ENCODE results near the gene TRIP10. TPM values are rescaled to one million over a fixed set of nuclear protein-coding genes. Genes with fewer than 3 reads are reported as not detected.

TRIP10 gene
- total and polyA plus RNA-seq, 2 of the 13 experiments (the other 11 are each of a cell fraction or from before 2014, with no cell fraction given): 32.5 to 33.2 TPM

- TF ChIP-seq ZBTB14 (CRISPR knock-in tag; IDR thresholded peaks at IDR 0.05): no peak
- TF ChIP-seq ZIK1 (CRISPR knock-in tag; IDR thresholded peaks at IDR 0.05; ENCODE audit: borderline replicate concordance, low read depth): no peak
- TF ChIP-seq NR2C2 (CRISPR knock-in tag; IDR thresholded peaks at IDR 0.05; ENCODE audit: borderline replicate concordance): no peak
- TF ChIP-seq, protein P1, sequence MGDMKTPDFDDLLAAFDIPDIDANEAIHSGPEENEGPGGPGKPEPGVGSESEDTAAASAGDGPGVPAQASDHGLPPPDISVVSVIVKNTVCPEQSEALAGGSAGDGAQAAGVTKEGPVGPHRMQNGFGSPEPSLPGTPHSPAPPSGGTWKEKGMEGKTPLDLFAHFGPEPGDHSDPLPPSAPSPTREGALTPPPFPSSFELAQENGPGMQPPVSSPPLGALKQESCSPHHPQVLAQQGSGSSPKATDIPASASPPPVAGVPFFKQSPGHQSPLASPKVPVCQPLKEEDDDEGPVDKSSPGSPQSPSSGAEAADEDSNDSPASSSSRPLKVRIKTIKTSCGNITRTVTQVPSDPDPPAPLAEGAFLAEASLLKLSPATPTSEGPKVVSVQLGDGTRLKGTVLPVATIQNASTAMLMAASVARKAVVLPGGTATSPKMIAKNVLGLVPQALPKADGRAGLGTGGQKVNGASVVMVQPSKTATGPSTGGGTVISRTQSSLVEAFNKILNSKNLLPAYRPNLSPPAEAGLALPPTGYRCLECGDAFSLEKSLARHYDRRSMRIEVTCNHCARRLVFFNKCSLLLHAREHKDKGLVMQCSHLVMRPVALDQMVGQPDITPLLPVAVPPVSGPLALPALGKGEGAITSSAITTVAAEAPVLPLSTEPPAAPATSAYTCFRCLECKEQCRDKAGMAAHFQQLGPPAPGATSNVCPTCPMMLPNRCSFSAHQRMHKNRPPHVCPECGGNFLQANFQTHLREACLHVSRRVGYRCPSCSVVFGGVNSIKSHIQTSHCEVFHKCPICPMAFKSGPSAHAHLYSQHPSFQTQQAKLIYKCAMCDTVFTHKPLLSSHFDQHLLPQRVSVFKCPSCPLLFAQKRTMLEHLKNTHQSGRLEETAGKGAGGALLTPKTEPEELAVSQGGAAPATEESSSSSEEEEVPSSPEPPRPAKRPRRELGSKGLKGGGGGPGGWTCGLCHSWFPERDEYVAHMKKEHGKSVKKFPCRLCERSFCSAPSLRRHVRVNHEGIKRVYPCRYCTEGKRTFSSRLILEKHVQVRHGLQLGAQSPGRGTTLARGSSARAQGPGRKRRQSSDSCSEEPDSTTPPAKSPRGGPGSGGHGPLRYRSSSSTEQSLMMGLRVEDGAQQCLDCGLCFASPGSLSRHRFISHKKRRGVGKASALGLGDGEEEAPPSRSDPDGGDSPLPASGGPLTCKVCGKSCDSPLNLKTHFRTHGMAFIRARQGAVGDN (CRISPR knock-in tag; IDR thresholded peaks at IDR 0.05): peak; percentile 41
- 0 out of 2 replicates have a peak, but pooled peaks have one; percentile 31 for TF ChIP-seq NFIC (IDR thresholded peaks at IDR 0.05; ENCODE audit: low read length)
- TF ChIP-seq ZNF510 (CRISPR knock-in tag; IDR thresholded peaks at IDR 0.05; ENCODE audit: low read depth): no peak
- TF ChIP-seq KLF16 (CRISPR knock-in tag; IDR thresholded peaks at IDR 0.05): no peak
- TF ChIP-seq, protein P2, sequence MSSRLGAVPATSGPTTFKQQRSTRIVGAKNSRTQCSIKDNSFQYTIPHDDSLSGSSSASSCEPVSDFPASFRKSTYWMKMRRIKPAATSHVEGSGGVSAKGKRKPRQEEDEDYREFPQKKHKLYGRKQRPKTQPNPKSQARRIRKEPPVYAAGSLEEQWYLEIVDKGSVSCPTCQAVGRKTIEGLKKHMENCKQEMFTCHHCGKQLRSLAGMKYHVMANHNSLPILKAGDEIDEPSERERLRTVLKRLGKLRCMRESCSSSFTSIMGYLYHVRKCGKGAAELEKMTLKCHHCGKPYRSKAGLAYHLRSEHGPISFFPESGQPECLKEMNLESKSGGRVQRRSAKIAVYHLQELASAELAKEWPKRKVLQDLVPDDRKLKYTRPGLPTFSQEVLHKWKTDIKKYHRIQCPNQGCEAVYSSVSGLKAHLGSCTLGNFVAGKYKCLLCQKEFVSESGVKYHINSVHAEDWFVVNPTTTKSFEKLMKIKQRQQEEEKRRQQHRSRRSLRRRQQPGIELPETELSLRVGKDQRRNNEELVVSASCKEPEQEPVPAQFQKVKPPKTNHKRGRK (CRISPR knock-in tag; IDR thresholded peaks at IDR 0.05): no peak
- TF ChIP-seq NFATC3 (CRISPR knock-in tag; IDR thresholded peaks at IDR 0.05): no peak
- no peak for TF ChIP-seq NONO (IDR thresholded peaks at IDR 0.05)
- peak; percentile 46; the same call in 1 of the 2 replicates for TF ChIP-seq NONO (CRISPR knock-in tag; conservative IDR thresholded peaks at IDR 0.05)
- TF ChIP-seq SCMH1 (CRISPR knock-in tag; IDR thresholded peaks at IDR 0.05; ENCODE audit: borderline replicate concordance): no peak
- TF ChIP-seq, protein P3, sequence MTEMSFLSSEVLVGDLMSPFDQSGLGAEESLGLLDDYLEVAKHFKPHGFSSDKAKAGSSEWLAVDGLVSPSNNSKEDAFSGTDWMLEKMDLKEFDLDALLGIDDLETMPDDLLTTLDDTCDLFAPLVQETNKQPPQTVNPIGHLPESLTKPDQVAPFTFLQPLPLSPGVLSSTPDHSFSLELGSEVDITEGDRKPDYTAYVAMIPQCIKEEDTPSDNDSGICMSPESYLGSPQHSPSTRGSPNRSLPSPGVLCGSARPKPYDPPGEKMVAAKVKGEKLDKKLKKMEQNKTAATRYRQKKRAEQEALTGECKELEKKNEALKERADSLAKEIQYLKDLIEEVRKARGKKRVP (CRISPR knock-in tag; IDR thresholded peaks at IDR 0.05): no peak
- TF ChIP-seq ZFP62 (CRISPR knock-in tag; IDR thresholded peaks at IDR 0.05): no peak
- peak; percentile 49; the same call in 1 of the 2 replicates for TF ChIP-seq SSRP1 (CRISPR knock-in tag; IDR thresholded peaks at IDR 0.05)
- TF ChIP-seq ZMYM2 (CRISPR knock-in tag; IDR thresholded peaks at IDR 0.05): no peak
- TF ChIP-seq PAXIP1 (CRISPR knock-in tag; conservative IDR thresholded peaks at IDR 0.05): no peak
These were observed 25.4 kb upstream of the TRIP10 start (continued) for GRCh38 chr19:6713773-6714692.

All from HepG2 (cell line).